A673 (cell line): Measurements from ENCODE around the gene AMPD2. TPM values are rescaled to one million over a fixed set of nuclear protein-coding genes. Genes with fewer than 3 reads are reported as not detected.

ENCODE experiments used
- BruUV-seq: library from RNA; stranded (reverse); fragments of 400-500 nt; replicated peaks from 2 replicates; lab custom pipeline; 2021; lab: Mats Ljungman, UMichigan
- CTCF ChIA-PET: fragments of 300-600 bp; sonication (Branson Sonifier 250); formaldehyde crosslinking; loops from one replicate; lab custom pipeline; 2022; ENCODE audit warnings: antibody characterized with exemption; lab: Charles Lee
- POLR2A ChIA-PET: fragments of 300-600 bp; sonication (Branson Sonifier 250); formaldehyde crosslinking; loops from one replicate; lab custom pipeline; 2022; ENCODE audit warnings: antibody characterized with exemption; ENCODE audit not compliant: low non-redundant PET; lab: Charles Lee
- DNase-seq: peaks from one replicate; pipeline ENCODE4 v3.0.0-alpha.2; 2015; ENCODE audit warnings: low spot score
- H3K27ac ChIP-seq: fragments of 200-600 bp; sonication (generic); 2 replicates; pipeline ENCODE4 v1.5.1; 2016; ENCODE audit warnings: mixed run types, low read depth, mild to moderate bottlenecking, mixed read lengths, antibody characterized with exemption, low read length; ENCODE audit not compliant: poor library complexity, severe bottlenecking
- H3K27me3 ChIP-seq: fragments of 200-600 bp; sonication (generic); replicated peaks from 2 replicates; pipeline ENCODE4 v1.6.1; 2017; ENCODE audit warnings: mixed run types, low read depth, mild to moderate bottlenecking, mixed read lengths, antibody characterized with exemption, low read length; ENCODE audit not compliant: insufficient read depth, poor library complexity
- H3K36me3 ChIP-seq: fragments of 200-600 bp; sonication (generic); 2 replicates; pipeline ENCODE4 v1.6.1; 2016; ENCODE audit warnings: mixed run types, mild to moderate bottlenecking, mixed read lengths, antibody characterized with exemption, low read length; ENCODE audit not compliant: insufficient read depth, poor library complexity, severe bottlenecking
- H3K4me1 ChIP-seq: fragments of 200-600 bp; sonication (generic); 2 replicates; pipeline ENCODE4 v1.6.1; 2017; ENCODE audit warnings: mixed run types, mild to moderate bottlenecking, mixed read lengths, antibody characterized with exemption, low read length; ENCODE audit not compliant: insufficient read depth, poor library complexity, severe bottlenecking
- H3K4me3 ChIP-seq: fragments of 200-600 bp; sonication (generic); 2 replicates; pipeline ENCODE4 v1.5.1; 2016; ENCODE audit warnings: low read depth, mixed run types, mild to moderate bottlenecking, mixed read lengths, low read length; ENCODE audit not compliant: poor library complexity, severe bottlenecking
- H3K9me3 ChIP-seq: fragments of 200-600 bp; sonication (generic); 2 replicates; pipeline ENCODE4 v1.6.1; 2016; ENCODE audit warnings: mixed run types, low read depth, mild to moderate bottlenecking, mixed read lengths, antibody characterized with exemption, low read length; ENCODE audit not compliant: poor library complexity, severe bottlenecking
- CTCF ChIP-seq: fragments of 300-800, 200-600 bp; sonication (generic); conservative IDR thresholded peaks from 2 replicates; pipeline ENCODE4 v1.5.1; 2017; ENCODE audit warnings: low read depth, mild to moderate bottlenecking, antibody characterized with exemption, low read length, moderate library complexity, mixed read lengths
- EZH2 ChIP-seq: fragments of 200-600 bp; sonication (generic); IDR thresholded peaks from 2 replicates; pipeline ENCODE4 v1.6.1; 2017; ENCODE audit warnings: borderline replicate concordance, low read depth, mild to moderate bottlenecking, mixed read lengths, antibody characterized with exemption, low read length; ENCODE audit not compliant: poor library complexity, severe bottlenecking
- intact Hi-C: fragments of 100-400 bp; cut with micrococcal nuclease; formaldehyde crosslinking; loops from one replicate; pipeline ENCODE4 v1.10.0; 2022; ENCODE audit not compliant: unreplicated experiment
- total RNA-seq: library from RNA; stranded (reverse); gene quantifications from 2 replicates; pipeline ENCODE4 v1.2.3, GENCODE V29; 2021

AMPD2 gene
- total RNA-seq, 1 experiment from 2014 or later = 132 TPM

- intact Hi-C loops = loop anchor here (5.0 kb wide), 1 partner anchor 75 kb away; the partner anchor contains the start of gene GNAI3
- H3K4me3 ChIP-seq = peak overlapping the region; percentile 88
- ChIA-PET POLR2A (no interaction called here), CTCF (no interaction called here)
- no peaks in the 10 kb centered on the region for H3K27me3 ChIP-seq
- no TSS peak for BruUV-seq
- DNase-seq = no peak
- H3K4me1 ChIP-seq = peaks cover 49% of the 10 kb centered on the region
- H3K36me3 ChIP-seq = peaks cover 10% of the 10 kb centered on the region
- TF ChIP-seq CTCF = no peak
- TF ChIP-seq EZH2 = no peak
- no peaks in the 10 kb centered on the region for H3K9me3 ChIP-seq
- H3K27ac ChIP-seq = peak overlapping the region; percentile 92
Observed at GRCh38 chr1:109622137-109622892, 2.7 kb downstream of the AMPD2 start.

GRCh38 chr1:109622895-109623294 is 3.3 kb downstream of the AMPD2 start:
- no TSS peak for BruUV-seq
- no peaks in the 10 kb centered on the region for H3K9me3 ChIP-seq
- H3K27me3 ChIP-seq = no peaks in the 10 kb centered on the region
- intact Hi-C loops = loop anchor here (5.0 kb wide), 1 partner anchor 76 kb away; the partner anchor contains the start of gene GNAI3
- no peak overlapping the region for H3K4me3 ChIP-seq
- TF ChIP-seq CTCF (no peak), EZH2 (no peak)
- H3K36me3 ChIP-seq = peaks cover 16% of the 10 kb centered on the region
- CTCF ChIA-PET = no interaction called here
- peaks cover 47% of the 10 kb centered on the region for H3K4me1 ChIP-seq
- POLR2A ChIA-PET = no interaction called here
- H3K27ac ChIP-seq = peak overlapping the region; percentile 92
- DNase-seq = no peak

- TF ChIP-seq EZH2 (no peak), CTCF (no peak)
- Histone ChIP-seq H3K27ac (peak overlapping the region; percentile 92), H3K4me1 (peaks cover 39% of the 10 kb centered on the region), H3K36me3 (peaks cover 24% of the 10 kb centered on the region), H3K27me3 (no peaks in the 10 kb centered on the region), H3K4me3 (no peak overlapping the region), H3K9me3 (no peaks in the 10 kb centered on the region)
- ChIA-PET CTCF (no interaction called here), POLR2A (no interaction called here)
- BruUV-seq = no TSS peak
- no peak for DNase-seq
- intact Hi-C loops = loop anchor here (5.0 kb wide), 1 partner anchor 76 kb away; the partner anchor contains the start of gene GNAI3
Observed at GRCh38 chr1:109623601-109624161, 4.0 kb downstream of the AMPD2 start.
